Measurements from ENCODE around the gene ZNF524.

The ZNF524 gene

DNA sequence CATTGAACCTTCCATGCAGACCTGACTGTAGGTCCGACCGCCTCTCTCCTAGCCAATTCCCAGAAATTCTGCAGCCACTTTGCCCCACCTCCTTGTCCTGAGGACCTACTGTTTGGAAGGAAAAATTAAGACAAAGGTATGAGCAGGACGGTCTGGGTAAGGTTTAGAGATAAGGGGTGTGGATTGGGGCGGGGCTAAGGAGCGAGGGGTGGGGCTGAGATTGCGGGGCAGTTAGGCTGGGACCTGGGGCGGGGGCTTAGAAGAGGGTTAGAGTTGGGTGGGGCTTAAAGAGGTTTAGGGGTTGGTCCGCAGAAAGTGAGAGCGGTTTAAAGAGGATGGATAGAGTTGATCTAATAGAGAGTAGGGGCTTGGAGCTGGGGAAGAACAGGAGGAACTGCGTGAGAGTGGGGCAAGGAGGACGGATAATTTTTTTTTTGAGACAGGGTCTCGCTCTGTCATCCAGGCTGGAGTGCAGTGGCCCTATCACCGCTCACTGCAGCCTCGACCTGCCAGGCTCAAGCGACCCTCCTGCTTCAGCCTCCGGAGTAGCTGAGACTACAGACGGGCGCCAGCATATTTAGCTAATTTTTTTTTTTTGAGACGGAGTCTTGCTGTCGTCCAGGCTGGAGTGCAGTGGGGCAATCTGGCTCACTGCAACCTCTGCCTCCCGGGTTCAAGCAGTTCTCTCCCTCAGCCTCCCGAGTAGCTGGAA lies 3.6 kb downstream of the ZNF524 start:
- no peak for FAIRE-seq

DNA sequence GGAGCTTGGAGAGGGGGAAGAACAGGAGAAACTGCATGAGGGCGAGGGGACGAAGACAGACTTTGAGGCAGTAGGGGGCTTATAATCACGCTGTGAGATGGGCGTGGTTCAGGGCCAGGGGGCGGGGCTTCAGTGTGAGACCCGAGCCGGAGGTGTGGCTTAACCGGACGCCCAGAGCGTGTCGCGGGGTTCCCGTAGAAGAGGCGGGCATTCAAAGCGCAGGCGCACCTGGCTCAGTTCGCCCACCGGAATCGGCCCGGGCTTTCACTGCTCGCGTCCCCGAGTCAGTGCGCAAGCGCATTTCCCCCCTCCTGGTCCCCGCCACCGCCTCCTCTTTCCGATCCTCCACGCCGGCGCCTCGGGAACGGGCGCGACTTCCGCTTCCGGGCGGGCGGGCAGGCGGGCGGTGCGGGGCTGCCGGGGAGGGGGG lies 5.1 kb downstream of the ZNF524 start:
- FAIRE-seq: peak; percentile 52

DNA sequence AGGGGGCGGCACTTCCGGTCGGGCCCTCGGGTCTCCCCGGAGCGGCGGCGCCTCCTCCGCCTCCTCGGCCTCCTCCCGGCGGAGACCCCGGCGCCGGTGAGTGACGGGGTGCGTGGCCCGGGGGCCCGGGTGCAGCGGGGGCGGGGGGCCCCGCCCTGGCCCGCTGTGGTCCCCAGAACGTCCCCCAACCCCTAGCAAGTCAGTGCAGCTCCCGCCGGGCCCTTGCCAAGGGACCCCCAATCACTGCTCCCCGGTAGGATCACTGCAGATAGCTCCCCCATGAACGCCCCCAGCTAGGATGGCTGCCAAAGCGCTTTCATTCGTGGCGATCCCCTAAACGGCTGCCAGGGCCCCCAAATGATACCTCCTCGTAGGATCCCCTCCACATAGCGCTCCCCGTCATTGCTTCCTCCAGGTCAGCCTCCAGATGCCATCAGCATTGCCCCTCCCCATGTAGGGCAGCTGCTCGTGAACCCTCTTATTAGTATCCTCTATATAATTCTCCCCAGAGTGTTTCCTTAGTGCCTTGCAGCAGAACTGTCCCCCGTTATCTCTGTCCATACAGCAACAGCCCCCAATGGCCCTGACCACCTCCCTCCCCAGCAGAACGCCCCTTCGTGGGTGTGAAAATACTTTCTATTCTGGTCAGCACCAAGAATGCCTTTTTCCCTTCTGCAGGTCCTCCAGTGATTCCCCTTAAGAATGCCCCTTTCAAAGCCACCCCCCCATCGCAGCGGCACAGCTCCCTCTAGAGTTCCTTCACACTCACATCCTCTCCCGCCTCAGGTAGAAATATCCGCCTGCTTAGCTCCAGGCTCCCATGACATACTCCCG lies 5.8 kb downstream of the ZNF524 start, which contains the start of gene ZNF865:
Gene ZNF865 (plus strand): TSS at position 11 of the 834 bp plus-strand sequence. CDS start 7,972 bp downstream, outside the sequence.
- FAIRE-seq: no peak

DNA sequence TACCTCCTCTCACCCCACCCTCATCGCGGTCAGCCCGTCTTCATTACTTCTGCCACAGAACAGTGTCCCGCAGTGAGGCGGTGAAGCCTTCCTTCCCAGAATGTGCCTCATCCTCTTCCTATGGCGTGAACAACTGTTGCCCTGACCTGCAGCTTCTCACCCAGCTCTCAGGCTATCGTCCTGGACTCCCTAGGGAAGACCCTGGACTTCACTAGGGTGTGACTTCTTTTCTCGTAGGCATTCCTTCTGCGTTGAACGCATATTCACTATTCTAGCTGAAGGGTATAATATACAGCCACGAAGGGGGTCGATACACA lies 6.3 kb downstream of the ZNF524 start:
- no peak for FAIRE-seq

DNA sequence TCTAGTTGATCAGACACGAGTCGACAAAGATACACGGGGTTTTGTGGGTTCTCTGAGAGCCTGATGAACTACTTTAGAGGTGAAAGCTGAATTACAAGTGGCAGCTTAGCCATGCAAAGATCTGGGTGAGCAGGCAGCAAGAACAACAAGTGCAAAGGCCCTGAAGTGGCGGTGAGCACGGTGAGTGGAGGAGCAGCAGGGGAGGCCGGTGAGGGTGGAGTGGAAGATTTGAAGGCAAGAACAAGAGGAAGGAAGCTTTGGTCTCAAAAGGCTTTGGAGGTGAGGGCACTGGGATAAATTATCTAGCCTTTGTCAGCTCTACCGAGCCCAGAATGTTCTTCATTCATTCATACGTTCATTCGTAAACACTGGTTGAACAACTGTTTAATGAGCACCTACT lies 6.7 kb downstream of the ZNF524 start:
- FAIRE-seq: no peak

DNA sequence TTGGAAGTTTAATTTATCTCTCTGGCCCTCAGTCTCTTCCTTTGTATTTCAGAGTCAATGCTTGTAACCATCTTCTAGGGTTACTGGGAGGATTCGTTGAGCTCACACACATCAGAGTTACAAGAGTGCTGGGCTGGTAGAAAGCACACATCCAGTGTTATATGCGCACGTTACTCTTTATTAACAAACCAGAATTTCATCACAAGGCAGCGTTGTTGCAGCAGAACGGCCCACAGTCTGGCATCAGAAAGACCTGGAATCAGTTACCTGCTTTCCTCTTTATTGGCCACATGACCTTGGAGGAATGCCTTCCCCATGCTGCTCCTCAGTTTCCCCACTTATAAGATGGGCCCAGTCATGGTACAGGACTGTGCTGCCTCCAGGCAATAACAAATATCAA lies 9.2 kb downstream of the ZNF524 start:
- FAIRE-seq: no peak

DNA sequence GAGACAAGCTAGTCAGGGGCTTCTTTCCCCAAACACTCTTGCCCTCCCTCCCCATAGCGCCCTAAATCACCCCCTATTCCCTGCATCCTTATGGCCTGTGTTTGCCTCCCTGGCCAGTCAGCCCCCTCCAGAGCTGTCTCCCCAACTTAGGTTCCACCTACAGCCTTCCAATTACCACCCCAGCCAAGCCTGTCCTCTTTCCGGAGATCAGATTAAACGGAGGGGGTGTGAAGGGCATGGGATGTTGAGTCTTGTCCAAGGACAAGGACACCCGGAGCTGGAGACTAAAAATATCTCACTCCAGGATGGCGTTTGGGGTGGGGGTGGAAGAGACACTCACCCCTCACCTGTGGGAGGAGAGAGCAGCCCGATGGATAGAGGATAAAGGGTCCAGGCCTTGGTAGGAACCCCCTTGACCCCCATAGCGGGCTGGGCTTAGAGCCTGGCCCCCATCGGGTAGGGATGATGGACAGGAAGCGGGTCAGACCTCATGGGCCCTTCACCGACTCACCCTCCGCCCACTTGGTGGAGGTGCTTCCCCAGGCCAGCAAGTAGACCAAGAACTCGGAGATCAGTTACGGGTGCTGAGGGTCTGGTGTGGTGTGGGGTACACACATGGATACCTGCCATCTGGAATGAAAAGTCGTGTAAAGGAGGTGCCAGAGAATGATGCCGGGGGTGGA lies 11.4 kb downstream of the ZNF524 start:
- no peak for FAIRE-seq

DNA sequence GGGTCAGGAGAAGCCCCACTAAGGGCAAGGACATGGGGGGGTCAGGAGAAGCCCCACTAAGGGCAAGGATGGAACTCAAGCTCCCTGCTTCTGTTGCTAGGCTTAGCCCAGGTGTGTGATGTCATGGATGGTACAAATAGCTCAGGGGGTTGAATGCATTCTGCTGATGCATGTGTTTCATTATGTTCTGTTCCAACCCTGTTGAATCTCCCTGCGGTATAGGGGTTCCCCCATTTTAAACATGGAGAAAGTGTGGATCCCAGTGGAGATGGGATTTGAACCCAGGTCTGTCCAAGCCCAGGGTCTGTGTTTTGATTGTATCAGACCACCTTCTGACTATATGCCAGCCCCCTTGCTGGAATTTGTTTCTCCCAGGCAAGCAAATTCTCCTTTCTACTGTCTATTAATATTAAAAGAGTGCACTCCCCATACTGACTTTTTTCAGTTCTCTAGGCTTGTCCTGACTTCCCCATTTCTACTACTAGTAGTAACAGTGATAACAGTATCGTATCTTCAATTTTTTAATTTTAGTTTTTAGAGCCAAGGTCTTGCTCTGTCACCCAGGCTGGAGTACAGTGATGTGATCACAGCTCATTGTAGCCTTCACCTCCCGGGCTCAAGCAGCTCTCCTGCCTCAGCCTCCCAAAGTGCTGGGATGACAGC lies 12.0 kb downstream of the ZNF524 start:
- FAIRE-seq: no peak

DNA sequence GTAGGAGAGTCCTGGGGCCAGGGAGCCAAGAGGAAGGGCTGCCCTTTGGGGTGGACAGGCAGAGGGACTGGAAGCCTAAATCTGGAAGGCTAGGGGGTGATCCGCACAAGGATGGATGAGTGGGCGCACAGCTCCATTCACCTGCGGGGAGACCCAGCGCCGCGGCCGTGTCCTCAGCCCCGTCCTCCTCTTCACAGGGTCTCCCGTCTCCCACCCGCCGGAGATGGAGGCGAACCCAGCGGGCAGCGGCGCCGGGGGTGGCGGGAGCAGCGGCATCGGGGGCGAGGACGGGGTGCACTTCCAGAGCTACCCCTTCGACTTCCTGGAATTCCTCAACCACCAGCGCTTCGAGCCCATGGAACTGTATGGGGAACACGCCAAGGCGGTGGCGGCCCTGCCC lies 13.3 kb downstream of the ZNF524 start:
- no peak for FAIRE-seq

DNA sequence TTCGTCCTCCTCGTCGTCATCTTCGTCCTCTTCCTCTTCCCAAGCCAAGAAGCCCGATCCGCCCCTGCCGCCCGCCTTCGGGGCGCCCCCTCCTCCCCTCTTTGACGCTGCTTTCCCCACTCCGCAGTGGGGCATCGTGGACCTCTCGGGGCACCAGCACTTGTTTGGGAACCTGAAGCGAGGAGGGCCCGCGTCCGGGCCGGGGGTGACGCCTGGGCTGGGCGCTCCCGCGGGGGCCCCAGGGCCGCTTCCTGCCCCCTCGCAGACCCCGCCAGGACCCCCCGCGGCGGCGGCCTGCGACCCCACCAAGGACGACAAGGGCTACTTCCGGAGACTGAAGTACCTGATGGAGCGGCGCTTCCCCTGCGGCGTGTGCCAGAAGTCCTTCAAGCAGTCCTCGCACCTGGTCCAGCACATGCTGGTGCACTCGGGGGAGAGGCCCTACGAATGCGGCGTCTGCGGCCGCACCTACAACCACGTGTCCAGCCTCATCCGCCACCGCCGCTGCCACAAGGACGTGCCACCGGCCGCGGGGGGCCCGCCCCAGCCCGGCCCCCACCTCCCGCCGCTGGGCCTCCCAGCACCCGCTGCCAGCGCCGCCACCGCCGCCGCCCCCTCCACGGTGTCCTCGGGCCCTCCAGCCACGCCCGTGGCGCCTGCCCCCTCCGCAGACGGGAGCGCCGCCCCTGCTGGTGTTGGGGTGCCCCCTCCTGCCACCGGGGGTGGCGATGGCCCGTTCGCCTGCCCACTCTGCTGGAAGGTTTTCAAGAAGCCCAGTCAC lies 14.0 kb downstream of the ZNF524 start:
- no peak for FAIRE-seq

DNA sequence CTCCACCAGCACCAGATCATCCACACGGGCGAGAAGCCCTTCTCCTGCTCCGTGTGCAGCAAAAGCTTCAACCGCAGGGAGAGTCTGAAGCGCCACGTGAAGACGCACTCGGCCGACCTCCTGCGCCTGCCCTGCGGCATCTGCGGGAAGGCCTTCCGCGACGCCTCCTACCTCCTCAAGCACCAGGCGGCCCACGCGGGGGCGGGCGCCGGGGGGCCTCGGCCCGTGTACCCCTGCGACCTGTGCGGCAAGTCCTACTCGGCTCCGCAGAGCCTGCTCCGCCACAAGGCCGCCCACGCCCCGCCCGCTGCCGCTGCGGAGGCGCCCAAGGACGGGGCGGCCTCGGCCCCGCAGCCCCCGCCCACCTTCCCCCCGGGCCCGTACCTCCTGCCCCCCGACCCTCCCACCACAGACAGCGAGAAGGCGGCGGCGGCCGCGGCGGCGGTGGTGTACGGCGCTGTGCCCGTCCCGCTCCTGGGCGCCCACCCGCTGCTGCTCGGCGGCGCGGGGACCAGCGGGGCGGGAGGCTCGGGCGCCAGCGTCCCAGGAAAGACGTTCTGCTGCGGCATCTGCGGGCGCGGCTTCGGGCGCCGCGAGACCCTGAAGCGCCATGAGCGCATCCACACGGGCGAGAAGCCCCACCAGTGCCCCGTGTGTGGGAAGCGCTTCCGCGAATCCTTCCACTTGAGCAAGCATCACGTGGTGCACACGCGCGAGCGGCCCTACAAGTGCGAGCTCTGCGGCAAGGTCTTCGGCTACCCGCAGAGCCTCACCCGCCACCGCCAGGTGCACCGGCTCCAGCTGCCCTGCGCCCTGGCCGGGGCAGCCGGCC lies 14.8 kb downstream of the ZNF524 start:
- FAIRE-seq: no peak

DNA sequence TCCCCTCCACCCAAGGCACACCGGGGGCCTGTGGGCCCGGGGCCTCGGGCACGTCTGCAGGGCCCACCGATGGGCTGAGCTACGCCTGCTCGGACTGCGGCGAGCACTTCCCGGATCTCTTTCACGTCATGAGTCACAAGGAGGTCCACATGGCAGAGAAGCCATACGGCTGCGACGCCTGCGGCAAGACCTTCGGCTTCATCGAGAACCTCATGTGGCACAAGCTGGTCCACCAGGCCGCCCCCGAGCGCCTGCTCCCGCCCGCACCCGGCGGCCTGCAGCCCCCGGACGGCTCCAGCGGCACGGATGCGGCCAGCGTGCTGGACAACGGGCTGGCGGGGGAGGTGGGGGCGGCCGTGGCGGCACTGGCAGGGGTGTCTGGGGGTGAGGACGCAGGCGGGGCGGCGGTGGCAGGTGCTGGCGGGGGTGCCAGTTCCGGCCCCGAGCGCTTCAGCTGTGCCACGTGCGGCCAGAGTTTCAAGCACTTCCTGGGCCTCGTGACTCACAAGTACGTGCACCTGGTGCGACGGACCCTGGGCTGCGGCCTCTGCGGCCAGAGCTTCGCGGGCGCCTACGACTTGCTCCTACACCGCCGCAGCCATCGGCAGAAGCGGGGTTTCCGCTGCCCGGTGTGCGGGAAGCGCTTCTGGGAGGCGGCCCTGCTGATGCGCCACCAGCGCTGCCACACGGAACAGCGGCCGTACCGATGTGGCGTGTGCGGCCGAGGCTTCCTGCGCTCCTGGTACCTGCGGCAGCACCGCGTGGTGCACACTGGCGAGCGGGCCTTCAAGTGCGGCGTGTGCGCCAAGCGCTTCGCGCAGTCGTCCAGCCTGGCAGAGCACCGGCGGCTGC lies 15.7 kb downstream of the ZNF524 start:
- no peak for FAIRE-seq

DNA sequence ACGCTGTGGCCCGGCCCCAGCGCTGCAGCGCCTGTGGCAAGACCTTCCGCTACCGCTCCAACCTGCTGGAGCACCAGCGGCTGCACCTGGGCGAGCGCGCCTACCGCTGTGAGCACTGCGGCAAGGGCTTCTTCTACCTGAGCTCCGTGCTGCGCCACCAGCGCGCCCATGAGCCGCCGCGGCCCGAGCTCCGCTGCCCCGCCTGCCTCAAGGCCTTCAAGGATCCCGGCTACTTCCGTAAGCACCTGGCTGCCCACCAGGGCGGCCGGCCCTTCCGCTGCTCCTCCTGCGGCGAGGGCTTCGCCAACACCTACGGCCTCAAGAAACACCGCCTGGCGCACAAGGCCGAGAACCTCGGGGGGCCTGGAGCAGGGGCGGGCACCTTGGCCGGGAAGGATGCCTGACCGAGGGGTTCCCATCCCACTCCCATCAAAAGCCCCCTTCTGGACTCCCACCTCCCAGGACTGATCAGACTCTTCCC lies 16.3 kb downstream of the ZNF524 start:
- no peak for FAIRE-seq

DNA sequence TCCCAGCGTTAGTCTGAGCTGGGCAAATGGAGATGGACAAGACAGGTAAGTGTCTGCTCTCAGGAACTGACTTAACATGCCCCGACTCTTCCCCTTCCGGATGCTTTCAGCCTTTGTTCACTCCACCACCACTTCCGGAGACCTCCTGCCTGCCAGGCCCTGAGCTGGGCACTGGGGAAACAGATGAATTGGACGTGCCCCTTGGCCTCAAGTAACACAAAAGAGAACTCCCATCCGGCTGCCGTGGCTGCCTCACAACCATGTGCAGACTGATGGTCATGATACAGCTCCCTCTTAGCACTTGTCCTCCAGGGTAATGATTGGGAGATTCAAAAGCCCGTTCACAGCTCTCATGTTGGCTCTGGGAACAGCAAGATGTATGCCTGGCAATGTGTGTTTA lies 17.3 kb downstream of the ZNF524 start:
- FAIRE-seq: no peak

DNA sequence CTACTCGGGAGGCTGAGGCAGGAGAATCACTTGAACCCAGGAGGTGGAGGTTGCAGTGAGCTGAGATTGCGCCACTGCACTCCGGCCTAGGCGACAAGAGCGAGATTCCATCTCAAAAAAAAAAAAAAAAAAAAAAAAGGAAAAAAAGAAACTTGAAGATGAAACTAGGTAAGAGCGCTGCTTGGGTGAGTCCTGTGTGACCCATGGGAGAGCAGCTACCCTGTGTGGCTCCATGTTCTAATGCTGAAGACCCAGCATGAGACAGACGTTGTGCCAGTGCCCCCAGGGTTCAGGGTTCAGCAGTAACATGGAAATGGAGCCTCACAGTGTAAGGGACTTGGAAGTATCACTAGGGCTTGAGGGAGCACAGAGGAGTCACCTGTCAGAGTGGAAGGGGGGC lies 18.3 kb downstream of the ZNF524 start:
- no peak for FAIRE-seq

DNA sequence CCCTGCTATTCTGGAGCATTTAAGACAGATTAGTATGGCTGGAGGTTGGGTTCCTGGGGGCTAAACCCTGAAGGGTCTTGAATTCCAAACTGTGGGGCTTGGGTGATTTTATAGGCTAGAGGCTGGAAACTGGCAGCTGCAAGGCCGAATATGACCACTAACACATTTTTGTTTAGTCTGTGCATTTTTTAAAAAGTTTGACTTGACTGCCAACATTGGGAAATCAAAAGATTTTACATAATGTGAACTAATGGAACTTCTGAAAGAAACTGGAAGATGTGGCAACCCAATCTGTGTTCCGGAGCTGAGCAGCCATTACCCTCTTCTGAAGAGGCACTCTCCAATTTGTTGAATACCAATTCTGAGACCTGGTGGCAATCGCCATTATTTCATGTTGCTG lies 19.2 kb downstream of the ZNF524 start:
- no peak for FAIRE-seq

DNA sequence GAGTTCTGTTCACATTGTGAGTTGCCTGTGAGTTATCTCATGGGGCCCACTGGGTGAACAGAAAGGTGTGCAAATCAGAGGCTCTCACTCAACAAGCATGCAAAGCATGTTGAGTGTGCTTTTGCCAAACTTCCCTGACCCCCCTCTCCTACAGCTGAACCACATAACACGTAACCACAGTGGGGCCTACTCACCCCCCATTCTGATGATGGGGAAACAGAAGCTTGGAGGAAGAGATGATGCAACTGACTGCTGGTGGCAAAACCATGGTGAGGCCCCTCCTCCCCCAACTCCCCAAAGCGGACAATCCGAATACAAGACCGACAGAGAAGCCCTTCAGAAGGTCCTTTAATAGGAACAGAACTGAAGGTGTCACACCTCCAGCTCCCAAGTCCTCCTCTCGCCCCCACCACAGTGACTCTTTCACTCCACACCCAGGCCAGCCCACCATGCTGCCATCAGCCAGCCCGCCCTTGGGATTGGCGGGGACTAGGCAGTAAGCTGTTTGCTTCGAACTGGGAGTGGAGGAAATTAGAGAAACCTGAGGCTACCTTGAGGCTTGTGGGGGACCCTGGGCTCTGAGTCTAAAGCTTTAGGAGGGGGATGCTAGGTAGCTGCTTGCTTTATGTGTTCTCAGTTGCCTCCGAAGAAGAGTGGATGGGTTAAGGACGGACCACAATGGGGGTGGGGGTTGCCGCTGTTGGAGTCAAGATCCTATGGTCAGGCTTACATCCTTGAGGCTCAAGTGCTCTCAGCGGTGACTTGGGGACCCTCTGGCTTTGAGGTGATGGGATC lies 20.5 kb downstream of the ZNF524 start:
- no peak for FAIRE-seq

DNA sequence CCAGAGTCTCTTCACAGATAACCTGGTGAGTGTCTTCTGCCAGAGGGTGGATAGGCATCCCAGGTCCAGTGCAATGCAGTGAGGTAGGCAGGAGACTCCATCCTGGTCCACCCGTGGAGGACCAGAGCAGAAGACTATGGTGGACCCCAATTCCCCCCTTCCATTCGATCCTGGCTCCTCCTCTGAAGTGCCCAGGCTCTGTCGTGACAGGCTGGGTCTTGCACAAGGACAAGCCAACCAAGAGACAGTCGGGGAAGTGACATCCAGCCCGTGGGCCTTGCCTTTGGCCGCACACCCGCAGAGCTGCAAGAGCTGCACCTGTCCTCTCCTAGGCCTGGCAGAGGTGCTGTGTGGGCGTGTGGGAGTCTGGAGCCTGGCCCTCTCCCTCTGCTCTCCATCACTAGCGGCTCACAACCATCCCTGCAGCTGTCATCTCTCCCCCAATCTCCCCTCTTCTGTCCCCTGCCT lies 21.2 kb downstream of the ZNF524 start:
- no peak for FAIRE-seq

DNA sequence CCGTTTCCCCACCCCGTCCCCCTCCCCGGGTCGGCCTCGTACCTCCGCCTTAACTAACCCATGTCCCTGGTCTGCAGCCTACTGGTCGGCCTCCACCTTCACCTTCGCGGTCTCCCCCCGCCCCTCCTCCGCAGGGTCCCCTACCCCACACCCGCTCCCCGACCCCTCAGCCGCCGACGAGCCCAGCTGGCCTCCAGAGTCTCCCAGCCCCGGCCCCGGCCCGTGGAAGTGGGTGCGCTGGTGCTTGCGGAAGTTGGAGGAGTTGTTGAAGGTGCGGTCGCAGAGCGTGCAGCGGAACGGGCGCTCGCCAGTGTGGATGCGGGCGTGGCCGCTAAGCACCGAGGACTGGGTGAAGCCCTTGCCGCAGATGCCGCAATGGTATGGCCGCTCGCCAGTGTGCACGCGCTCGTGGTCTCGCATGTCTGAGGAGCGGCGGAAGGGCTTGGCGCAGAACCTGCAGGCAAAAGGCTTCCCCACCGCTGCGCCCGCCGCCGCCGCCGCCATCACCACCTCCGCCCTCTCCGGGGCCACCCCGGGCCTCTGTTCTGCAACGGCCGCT lies 21.7 kb downstream of the ZNF524 start:
- FAIRE-seq: no peak

Data from TTC549 (cell line).